H1 (cell line): Measurements from ENCODE around the gene RBCK1. TPM values are rescaled to one million over a fixed set of nuclear protein-coding genes. Genes with fewer than 3 reads are reported as not detected.

Source experiments
- CTCF ChIA-PET: fragments of 300-600 bp; sonication (Branson Sonifier 250); formaldehyde crosslinking; loops from one replicate; lab custom pipeline; 2021; ENCODE audit not compliant: partially characterized antibody; lab: Charles Lee
- POLR2A ChIA-PET: fragments of 300-600 bp; sonication (Branson Sonifier 250); formaldehyde crosslinking; loops from one replicate; lab custom pipeline; 2021; ENCODE audit warnings: inconsistent platforms; ENCODE audit not compliant: partially characterized antibody; lab: Charles Lee
- DNase-seq, 2 experiments: peaks; one replicate each; pipeline versions ENCODE4 v3.0.0 to v3.0.0-alpha.2; 2010 to 2022; ENCODE audit warnings: low spot score in 2 of 2, low read depth in 1 of 2, mixed read lengths in 1 of 2
- FAIRE-seq: peaks from 2 replicates; lab custom pipeline; 2011; peaks lifted over from hg19 to GRCh38; lab: Jason Lieb, UNC
- H2AFZ ChIP-seq: 2 replicates; pipeline ENCODE4 v1.8.1; 2012; ENCODE audit warnings: low read length, inconsistent platforms
- H2AK5ac ChIP-seq: 2 replicates; pipeline ENCODE4 v1.6.1; 2013; ENCODE audit warnings: low read depth, low read length
- H2BK120ac ChIP-seq: replicated peaks from 2 replicates; pipeline ENCODE3; 2013; ENCODE audit warnings: low read depth, low read length, inconsistent platforms
- H2BK12ac ChIP-seq: 2 replicates; pipeline ENCODE4 v1.6.1; 2013; ENCODE audit warnings: low read depth, low read length
- H2BK15ac ChIP-seq: 2 replicates; pipeline ENCODE4 v1.6.1; 2013; ENCODE audit warnings: low read length
- H2BK20ac ChIP-seq: 2 replicates; pipeline ENCODE4 v1.6.1; 2013; ENCODE audit warnings: low read length
- H2BK5ac ChIP-seq: 2 replicates; pipeline ENCODE4 v1.6.1; 2013; ENCODE audit warnings: low read depth, low read length
- H3K14ac ChIP-seq: 2 replicates; pipeline ENCODE4 v1.6.1; 2013; ENCODE audit warnings: inconsistent platforms; ENCODE audit not compliant: insufficient read length
- H3K18ac ChIP-seq: 2 replicates; pipeline ENCODE4 v1.6.1; 2013; ENCODE audit warnings: low read length; ENCODE audit errors: extremely low read depth
- H3K23ac ChIP-seq: 2 replicates; pipeline ENCODE4 v1.6.1; 2013; ENCODE audit warnings: inconsistent platforms; ENCODE audit not compliant: insufficient read length
- H3K23me2 ChIP-seq: 2 replicates; pipeline ENCODE4 v1.6.1; 2013; ENCODE audit warnings: low read depth, low read length
- H3K27ac ChIP-seq: 2 replicates; pipeline ENCODE4 v1.6.1; 2011; ENCODE audit warnings: low read depth, low read length, inconsistent platforms
- H3K27me3 ChIP-seq, 4 experiments: replicated peaks in 1 of 4; 1 replicate in 1 of 4; 2 replicates in 3 of 4; pipeline versions ENCODE4 v1.6.1 to v1.8.1; 2011 to 2013; ENCODE audit warnings: low read length in 3 of 4, mild to moderate bottlenecking in 3 of 4, inconsistent platforms in 2 of 4, mixed read lengths in 2 of 4, moderate library complexity in 1 of 4; ENCODE audit not compliant: control insufficient read depth in 3 of 4, insufficient read depth in 3 of 4; ENCODE audit errors: extremely low read depth in 1 of 4
- H3K36me3 ChIP-seq, 4 experiments: 2 replicates each; pipeline versions ENCODE4 v1.6.1 to v1.8.1; 2011 to 2013; ENCODE audit warnings: mild to moderate bottlenecking in 4 of 4, low read length in 3 of 4, moderate library complexity in 2 of 4, control low read depth in 1 of 4, inconsistent platforms in 1 of 4; ENCODE audit not compliant: insufficient read depth in 4 of 4, control insufficient read depth in 2 of 4
- H3K4ac ChIP-seq: replicated peaks from 2 replicates; pipeline ENCODE3; 2013; ENCODE audit warnings: low read length, low read depth, mixed read lengths, inconsistent platforms; ENCODE audit not compliant: insufficient read length
- H3K4me1 ChIP-seq, 4 experiments: replicated peaks in 1 of 4; 1 replicate in 1 of 4; 2 replicates in 3 of 4; pipeline versions ENCODE4 v1.6.1 to v1.8.1; 2011 to 2013; ENCODE audit warnings: low read length in 3 of 4, inconsistent platforms in 2 of 4, mixed read lengths in 1 of 4; ENCODE audit not compliant: insufficient read depth in 4 of 4, control insufficient read depth in 3 of 4
- H3K4me2 ChIP-seq, 2 experiments: 2 replicates each; pipeline versions ENCODE4 v1.6.1 to v1.8.1; 2011 to 2013; ENCODE audit warnings: low read depth in 2 of 2, low read length in 2 of 2, control low read depth in 1 of 2, inconsistent platforms in 1 of 2, mild to moderate bottlenecking in 1 of 2; ENCODE audit not compliant: insufficient read depth in 1 of 2
- H3K4me3 ChIP-seq, 4 experiments: fragments of 200-600, 300-600 bp in 1 of 4; sonication (generic), shearing (Covaris generic), sonication (Bioruptor Twin) in 1 of 4; 2 replicates each; pipeline versions ENCODE4 v1.5.1 to v1.8.1; 2011 to 2016; ENCODE audit warnings: low read length in 4 of 4, low read depth in 3 of 4, control low read depth in 2 of 4, inconsistent platforms in 2 of 4, mild to moderate bottlenecking in 2 of 4, mixed read lengths in 1 of 4, moderate library complexity in 1 of 4; ENCODE audit not compliant: insufficient read depth in 2 of 4; ENCODE audit errors: extremely low read depth in 1 of 4
- H3K56ac ChIP-seq: replicated peaks from 2 replicates; pipeline ENCODE3; 2013; ENCODE audit warnings: low read depth, mild to moderate bottlenecking, mixed read lengths, low read length, inconsistent platforms; ENCODE audit not compliant: insufficient read length
- H3K79me1 ChIP-seq: 2 replicates; pipeline ENCODE4 v1.6.1; 2013; ENCODE audit warnings: low read depth, low read length, control low read depth
- H3K79me2 ChIP-seq, 2 experiments: 2 replicates each; pipeline versions ENCODE4 v1.6.1 to v1.8.1; 2012 to 2013; ENCODE audit warnings: low read length in 2 of 2, mild to moderate bottlenecking in 2 of 2, inconsistent platforms in 1 of 2; ENCODE audit not compliant: insufficient read depth in 2 of 2, control insufficient read depth in 1 of 2
- H3K9ac ChIP-seq, 4 experiments: replicated peaks in 1 of 4; 1 replicate in 1 of 4; 2 replicates in 3 of 4; pipeline versions ENCODE4 v1.6.1 to v1.8.1; 2011 to 2013; ENCODE audit warnings: low read depth in 3 of 4, low read length in 3 of 4, control low read depth in 2 of 4, mild to moderate bottlenecking in 2 of 4, moderate library complexity in 2 of 4, inconsistent platforms in 1 of 4; ENCODE audit errors: extremely low read depth in 1 of 4
- H3K9me3 ChIP-seq, 2 experiments: 2 replicates each; pipeline versions ENCODE4 v1.6.1 to v1.8.1; 2012 to 2013; ENCODE audit warnings: mild to moderate bottlenecking in 2 of 2, moderate library complexity in 2 of 2, control low read depth in 1 of 2, inconsistent platforms in 1 of 2, low read depth in 1 of 2, low read length in 1 of 2, mixed read lengths in 1 of 2; ENCODE audit not compliant: insufficient read depth in 2 of 2
- H4K20me1 ChIP-seq, 2 experiments: replicated peaks in 1 of 2; 2 replicates each; pipeline versions ENCODE3 to v1.8.1; 2011 to 2013; ENCODE audit warnings: inconsistent platforms in 2 of 2, low read length in 2 of 2, mild to moderate bottlenecking in 1 of 2; ENCODE audit not compliant: insufficient read depth in 2 of 2, control insufficient read depth in 1 of 2
- H4K5ac ChIP-seq: 2 replicates; pipeline ENCODE4 v1.6.1; 2013; ENCODE audit warnings: low read length, low read depth, mixed read lengths, inconsistent platforms; ENCODE audit not compliant: insufficient read length
- H4K8ac ChIP-seq: 2 replicates; pipeline ENCODE4 v1.8.0; 2013; ENCODE audit warnings: mild to moderate bottlenecking, moderate library complexity, low read length, inconsistent platforms; ENCODE audit not compliant: insufficient read depth; ENCODE audit errors: extremely low read depth
- H4K91ac ChIP-seq: replicated peaks from 2 replicates; pipeline ENCODE3; 2013; ENCODE audit warnings: low read length, mixed read lengths, inconsistent platforms; ENCODE audit not compliant: insufficient read length
- BCL11A ChIP-seq, 2 experiments: IDR thresholded peaks; one replicate each; pipeline ENCODE4 v1.6.1; 2011; ENCODE audit warnings: low read depth in 2 of 2, low read length in 2 of 2, mild to moderate bottlenecking in 2 of 2
- CEBPB ChIP-seq: IDR thresholded peaks from 2 replicates; pipeline ENCODE4 v1.6.1; 2012; ENCODE audit warnings: low read depth, low read length
- CREB1 ChIP-seq: IDR thresholded peaks from 2 replicates; pipeline ENCODE4 v1.6.1; 2012; ENCODE audit warnings: inconsistent platforms
- EP300 ChIP-seq, 2 experiments: IDR thresholded peaks; 1 replicate in 1 of 2; 2 replicates in 1 of 2; pipeline ENCODE4 v1.6.1; 2011 to 2012; ENCODE audit warnings: low read depth in 2 of 2, low read length in 2 of 2, mild to moderate bottlenecking in 2 of 2, borderline replicate concordance in 1 of 2, inconsistent platforms in 1 of 2, moderate library complexity in 1 of 2
- JUND ChIP-seq: IDR thresholded peaks from 2 replicates; pipeline ENCODE4 v1.6.1; 2011; ENCODE audit warnings: mild to moderate bottlenecking, improper control_type of control experiment, low read length
- POLR2A ChIP-seq, 2 experiments: IDR thresholded peaks; 1 replicate in 1 of 2; 2 replicates in 1 of 2; pipeline ENCODE4 v1.6.1; 2011; ENCODE audit warnings: low read depth in 2 of 2, low read length in 2 of 2, mild to moderate bottlenecking in 2 of 2; ENCODE audit errors: control extremely low read depth in 1 of 2
- RBBP5 ChIP-seq: IDR thresholded peaks from 2 replicates; pipeline ENCODE4 v1.7.1; 2012; ENCODE audit warnings: low read depth, mild to moderate bottlenecking, inconsistent platforms, low read length, moderate library complexity, borderline replicate concordance
- RFX5 ChIP-seq: IDR thresholded peaks from 2 replicates; pipeline ENCODE4 v1.6.1; 2011; ENCODE audit warnings: low read depth, low read length, improper control_type of control experiment, borderline replicate concordance
- RXRA ChIP-seq: IDR thresholded peaks from 2 replicates; pipeline ENCODE4 v1.6.1; 2011; ENCODE audit warnings: low read depth, mild to moderate bottlenecking, low read length, moderate library complexity; ENCODE audit not compliant: insufficient read depth
- SAP30 ChIP-seq: fragments of 300-600 bp; sonication (generic); IDR thresholded peaks from 2 replicates; pipeline ENCODE4 v1.7.1; 2012; ENCODE audit warnings: low read length, moderate library complexity, mild to moderate bottlenecking, inconsistent platforms; ENCODE audit not compliant: insufficient read depth, insufficient replicate concordance
- SIX5 ChIP-seq: IDR thresholded peaks from 2 replicates; pipeline ENCODE4 v1.6.1; 2011; ENCODE audit warnings: mild to moderate bottlenecking, low read depth, low read length
- SP1 ChIP-seq: IDR thresholded peaks from 2 replicates; pipeline ENCODE4 v1.6.1; 2011; ENCODE audit warnings: low read depth, low read length
- SP2 ChIP-seq: IDR thresholded peaks from 2 replicates; pipeline ENCODE4 v1.6.1; 2012; ENCODE audit warnings: mild to moderate bottlenecking, low read length, inconsistent platforms
- SP4 ChIP-seq: IDR thresholded peaks from 2 replicates; pipeline ENCODE4 v1.6.1; 2012; ENCODE audit warnings: low read length, inconsistent platforms
- WGBS, 2 experiments: shearing (Covaris generic) in 1 of 2; methylation state at CpG; one replicate each; pipeline versions ENCODE4 v1.1.6 to v1.1.7; 2013 to 2015; ENCODE audit warnings: low lambda C conversion rate in 2 of 2, mixed read lengths in 2 of 2, inconsistent platforms in 1 of 2, low coverage in 1 of 2, missing lambda C conversion rate in 1 of 2; ENCODE audit not compliant: insufficient replicate concordance in 2 of 2, insufficient coverage in 1 of 2, insufficient read length in 1 of 2; ENCODE audit errors: extremely low coverage in 1 of 2, missing lambda C conversion rate in 1 of 2; 5-methylcytosine and 5-hydroxymethylcytosine counted together
- polyA plus RNA-seq, 7 experiments: library from polyadenylated mRNA; depleted of rRNA in 3 of 7; stranded (reverse) in 5 of 7; unstranded in 2 of 7; fragments of >200 nt in 5 of 7; fragments of 200-250 nt in 2 of 7; gene quantifications; 1 replicate in 5 of 7; 2 replicates in 1 of 7; 4 replicates in 1 of 7; pipeline versions ENCODE4 v1.2.1 to v1.2.3, GENCODE V29; 2011 to 2013; ENCODE audit warnings: missing spikeins in 2 of 7, mixed read lengths in 2 of 7
- total RNA-seq: library from RNA; stranded (reverse); fragmentation: NEBNext Ultra II Directional; extraction: Animal tissue kit (Norgen Biotek cat#: 25700); gene quantifications from 2 replicates; pipeline ENCODE4 v1.2.1, GENCODE V29; 2021

Gene RBCK1
- total and polyA plus RNA-seq, 2 of the 8 experiments (the other 6 are each of a cell fraction or from before 2014, with no cell fraction given): 43.1 to 54.7 TPM

- Histone ChIP-seq H3K9ac (no peak overlapping the region), H3K14ac (no peak overlapping the region), H3K18ac (no peak overlapping the region), H3K79me1 (no peaks in the 10 kb centered on the region), H4K8ac (no peak overlapping the region), H3K56ac (no peak overlapping the region), H2BK12ac (no peak overlapping the region), H4K5ac (no peak overlapping the region), H3K27ac (no peak overlapping the region), H3K4me3 (no peak overlapping the region), H2BK20ac (no peak overlapping the region), H3K23ac (no peak overlapping the region), H3K27me3 (no peaks in the 10 kb centered on the region), H3K79me2 (no peaks in the 10 kb centered on the region), H2BK5ac (no peak overlapping the region), H3K36me3 (peaks cover 0 to 13% (median 3%) of the 10 kb centered on the region in 4 experiments; a peak in 3 of 8 replicates), H3K9me3 (no peaks in the 10 kb centered on the region), H3K4me2 (no peak overlapping the region), H2BK15ac (no peak overlapping the region), H3K4me1 (peaks cover 3 to 7% (median 4%) of the 10 kb centered on the region in 4 experiments; a peak in 4 of 7 replicates), H2AFZ (no peak overlapping the region), H3K23me2 (no peaks in the 10 kb centered on the region), H2BK120ac (no peak overlapping the region), H3K4ac (no peak overlapping the region), H2AK5ac (no peak overlapping the region), H4K20me1 (peaks cover 0 to 2% of the 10 kb centered on the region in 2 experiments), H4K91ac (no peak overlapping the region)
- DNase-seq (no peak), FAIRE-seq (no peak)
- ChIA-PET POLR2A (interaction anchor here (1.3 to 11.8 kb wide), 8 partner anchors 10 to 41 kb away, joined by 3 to 263 read pairs (median 5); partner anchors contain the start of genes RBCK1 and TRIB3), CTCF (interaction anchor here (0.8 to 2.1 kb wide), 9 partner anchors 10 to 269 kb away, joined by 3 to 10 read pairs (median 4); no protein-coding TSS in a partner anchor)
- WGBS, 2 experiments: 77% methylated on average over 6 of the region's 6 CpGs; no CpG with 5 or more reads in 1 of the 2 experiments
- no peak for TF ChIP-seq CEBPB
- no peak for TF ChIP-seq SP1
- no peak for TF ChIP-seq SP4
- no peak for TF ChIP-seq SIX5
- TF ChIP-seq BCL11A (IDR thresholded peaks at IDR 0.05; ENCODE audit: low read depth in 2 of 2, low read length in 2 of 2): no peak
- TF ChIP-seq SP2: no peak
- TF ChIP-seq RBBP5: no peak
- no peak for TF ChIP-seq RFX5
- no peak for TF ChIP-seq POLR2A (IDR thresholded peaks at IDR 0.05; ENCODE audit: control extremely low read depth in 1 of 2, low read depth in 2 of 2, low read length in 2 of 2)
- no peak for TF ChIP-seq EP300 (IDR thresholded peaks at IDR 0.05; ENCODE audit: borderline replicate concordance in 1 of 2, low read depth in 2 of 2, low read length in 2 of 2)
- no peak for TF ChIP-seq CREB1
- TF ChIP-seq JUND: no peak
- no peak for TF ChIP-seq SAP30
- TF ChIP-seq RXRA: no peak
Measured at GRCh38 chr20:397432-398237, 10.5 kb upstream of the RBCK1 start.
